Stimulated activated CD4-positive, alpha-beta T cell treated with anti-CD3 and anti-CD28 coated beads, Interleukin-2, amount 100 ng/mL, for 4 hours (primary cell): ENCODE measurements around the gene RXRA.

Experiments
- DNase-seq: peaks from one replicate; pipeline ENCODE4 v3.0.0-alpha.2; 2020; ENCODE audit warnings: low read depth

Gene RXRA

GRCh38 chr9:134325813-134326723 is at the start of gene RXRA:
Gene RXRA, plus strand, starts transcription at chr9:134326455. Its CDS starts 177 bp downstream, at chr9:134326632.
- peak; percentile 78 for DNase-seq

DNA sequence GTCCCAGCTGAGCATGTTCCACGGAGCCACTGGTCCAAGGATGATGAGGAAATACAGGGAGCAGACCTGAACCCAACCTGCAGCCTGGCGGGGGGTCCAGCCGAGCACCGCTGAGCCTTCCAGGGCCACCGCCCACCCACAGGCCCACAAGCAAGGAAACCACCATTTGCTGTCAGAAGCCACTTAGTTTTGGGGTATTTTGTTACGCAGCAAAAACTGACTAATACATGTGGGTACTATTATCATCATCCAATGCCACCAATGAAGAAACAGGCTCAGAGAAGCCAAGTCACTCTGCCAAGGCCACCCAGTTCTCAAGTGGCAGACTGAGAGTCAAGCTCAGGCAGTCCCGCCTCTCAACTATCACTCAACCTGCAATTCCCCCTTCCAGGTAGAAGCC is 48.0 kb upstream of the RXRA start:
- no peak for DNase-seq

DNA sequence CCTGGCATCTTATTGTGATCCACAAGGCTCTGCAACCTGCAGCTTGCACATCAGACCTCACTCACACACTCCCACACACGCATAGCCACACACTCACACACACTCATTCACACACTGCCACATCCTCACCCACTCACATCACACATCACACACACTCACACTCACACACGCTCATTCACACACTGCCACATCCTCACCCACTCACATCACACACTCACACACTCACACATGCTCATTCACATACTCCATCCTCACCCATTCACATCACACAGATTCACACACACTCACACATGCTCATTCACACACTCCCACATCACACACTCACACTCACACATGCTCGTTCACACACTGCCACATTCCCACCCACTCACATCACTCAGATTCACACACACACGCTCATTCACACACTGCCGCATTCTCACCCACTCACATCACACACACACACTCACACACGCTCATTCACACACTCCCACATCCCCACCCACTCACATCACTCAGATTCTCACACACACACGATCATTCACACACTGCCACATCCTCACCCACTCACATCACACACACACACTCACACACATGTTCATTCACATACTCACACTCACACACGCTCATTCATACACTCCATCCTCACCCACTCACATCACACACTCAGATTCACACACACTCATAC is 47.1 kb upstream of the RXRA start:
- DNase-seq: no peak

DNA sequence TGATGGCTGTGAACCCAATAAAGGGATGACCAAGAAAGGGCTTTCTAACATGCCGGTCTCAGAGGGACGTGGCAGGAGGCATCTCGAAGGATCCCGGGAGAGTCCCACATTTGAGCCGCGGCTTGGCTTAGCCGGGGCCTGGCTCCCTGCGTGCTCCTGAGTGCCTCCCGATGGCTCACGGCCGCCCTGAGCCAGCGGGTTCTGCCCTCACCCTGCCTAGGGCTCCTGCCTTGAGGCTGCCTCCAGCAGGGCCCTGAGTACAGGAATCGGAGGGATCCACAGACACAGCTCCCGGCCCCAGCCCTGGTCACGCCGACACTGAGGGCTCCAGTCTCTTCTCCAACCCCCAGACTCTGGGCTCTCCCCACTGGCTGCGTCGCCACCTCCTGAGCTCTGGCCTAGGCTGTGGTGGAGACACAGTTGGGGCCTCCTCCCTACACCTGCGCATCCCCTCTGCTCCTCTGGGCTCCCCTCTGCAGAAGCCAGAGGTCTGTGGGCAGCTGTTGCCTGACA is 44.1 kb upstream of the RXRA start:
- DNase-seq: no peak

DNA sequence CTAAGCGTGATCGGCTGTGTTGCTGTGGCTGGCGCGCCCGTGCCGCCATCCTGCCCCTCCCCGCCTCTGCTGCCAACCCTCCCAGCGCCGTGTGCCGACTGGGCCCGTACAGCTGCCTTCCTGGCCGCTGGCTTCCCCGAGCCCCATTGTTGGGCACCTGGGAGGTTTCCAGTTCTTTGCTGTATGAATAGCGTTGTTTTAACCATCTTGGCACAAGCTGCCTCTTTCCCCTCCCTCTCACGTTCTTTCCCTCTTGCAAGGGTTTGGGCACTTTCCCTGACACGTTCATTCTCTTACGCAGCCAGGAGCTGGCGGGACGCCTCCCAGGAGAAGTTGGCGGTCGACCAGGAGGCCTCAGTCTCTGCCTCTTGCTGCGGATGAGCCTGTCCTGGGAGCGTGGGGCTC is 43.1 kb upstream of the RXRA start:
- no peak for DNase-seq

DNA sequence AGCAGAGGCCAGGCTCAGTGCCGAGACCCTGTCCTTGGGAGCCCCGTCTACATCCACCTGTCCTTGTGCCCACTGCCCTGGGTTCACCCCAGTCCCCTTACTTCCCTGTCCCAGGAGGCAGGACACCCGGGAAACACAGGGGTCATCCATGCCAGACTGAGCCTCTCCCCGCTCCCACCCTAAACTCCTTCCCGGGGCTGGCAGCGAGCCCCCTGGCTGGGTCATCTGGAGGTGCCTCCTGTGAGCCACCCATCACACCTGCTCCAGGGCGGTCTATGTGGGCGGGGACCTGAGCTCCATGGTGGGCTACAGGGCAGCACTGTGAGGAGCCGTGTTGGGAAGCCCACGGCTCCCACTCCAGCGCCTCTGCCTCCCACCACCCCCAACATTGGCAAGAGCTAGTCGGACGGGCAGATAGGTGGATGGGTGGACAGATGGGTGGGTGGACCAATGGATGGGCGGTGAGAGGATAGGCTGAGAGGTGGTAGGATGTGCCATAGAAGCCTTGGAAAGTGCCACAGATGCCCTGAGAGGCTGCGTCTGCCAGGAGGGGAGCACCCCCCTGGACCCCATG is 42.5 kb upstream of the RXRA start:
- DNase-seq: no peak

- DNase-seq: no peak
Measured at GRCh38 chr9:134284273-134284672, 42.0 kb upstream of the RXRA start.

DNA sequence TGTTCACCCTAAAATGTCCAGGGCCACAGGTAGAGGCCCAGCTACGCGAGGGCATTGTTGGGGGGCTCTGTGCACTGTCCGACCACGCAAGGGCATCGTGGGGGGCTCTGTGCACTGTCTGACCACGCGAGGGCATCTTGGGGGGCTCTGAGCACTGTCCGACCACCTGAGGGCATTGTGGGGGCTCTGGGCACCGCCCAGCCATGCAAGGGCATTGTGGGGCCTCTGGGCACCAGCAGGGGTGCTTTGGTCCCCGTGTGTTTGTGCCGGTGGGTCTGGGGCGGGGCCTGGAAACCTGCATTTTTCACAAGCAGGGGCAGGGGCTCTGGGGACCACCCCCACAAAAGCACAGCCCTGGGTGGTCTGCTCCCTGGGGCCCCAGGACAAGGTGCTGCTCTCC is 41.5 kb upstream of the RXRA start:
- no peak for DNase-seq

- DNase-seq: no peak
Measured at GRCh38 chr9:134285215-134285845, 40.9 kb upstream of the RXRA start.

- DNase-seq: no peak
Measured at GRCh38 chr9:134286471-134287245, 39.6 kb upstream of the RXRA start.

DNA sequence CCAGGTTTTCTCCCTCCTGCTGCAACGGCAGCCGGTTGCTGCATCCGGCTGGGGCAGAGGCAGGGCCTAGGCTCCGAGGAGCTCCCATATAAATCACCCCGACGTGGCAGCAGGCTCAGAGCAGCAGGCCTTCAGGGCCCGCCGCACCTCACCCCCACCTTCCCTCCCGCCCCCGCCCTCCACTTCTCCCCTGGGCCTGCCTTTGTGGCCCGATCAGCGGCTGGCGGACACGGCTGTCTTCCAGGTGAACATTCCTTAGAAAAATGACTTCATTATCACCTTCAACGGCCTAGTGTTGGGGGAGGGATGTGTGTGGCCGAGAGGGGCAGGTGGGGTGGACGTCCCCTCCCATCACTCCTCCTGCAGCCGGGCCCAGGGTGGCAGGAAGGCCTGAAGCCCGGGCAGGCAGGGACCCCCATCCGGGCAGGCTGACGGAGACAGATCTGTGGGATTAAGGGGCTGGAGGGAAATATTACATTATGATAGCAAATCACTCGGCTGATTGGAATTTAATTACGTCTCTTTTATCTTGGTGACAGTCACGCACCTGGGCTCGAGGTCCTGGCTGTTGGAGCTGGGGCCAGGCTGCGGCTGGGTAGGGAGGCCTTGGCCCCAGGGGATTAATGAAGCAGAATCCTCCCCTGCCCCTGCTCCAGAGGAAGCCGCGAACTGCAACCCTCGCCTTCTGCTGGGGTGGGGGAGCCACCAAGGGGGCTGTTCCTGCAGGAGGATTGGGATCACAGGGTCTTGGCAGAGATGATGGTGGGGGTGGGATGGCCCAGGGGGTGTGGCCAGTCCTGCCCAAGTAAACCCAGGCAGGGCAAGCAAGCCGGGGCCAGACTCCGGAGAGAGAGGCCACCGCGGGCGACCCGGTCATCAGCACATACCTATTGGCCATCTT is 38.4 kb upstream of the RXRA start:
- DNase-seq: no peak

DNA sequence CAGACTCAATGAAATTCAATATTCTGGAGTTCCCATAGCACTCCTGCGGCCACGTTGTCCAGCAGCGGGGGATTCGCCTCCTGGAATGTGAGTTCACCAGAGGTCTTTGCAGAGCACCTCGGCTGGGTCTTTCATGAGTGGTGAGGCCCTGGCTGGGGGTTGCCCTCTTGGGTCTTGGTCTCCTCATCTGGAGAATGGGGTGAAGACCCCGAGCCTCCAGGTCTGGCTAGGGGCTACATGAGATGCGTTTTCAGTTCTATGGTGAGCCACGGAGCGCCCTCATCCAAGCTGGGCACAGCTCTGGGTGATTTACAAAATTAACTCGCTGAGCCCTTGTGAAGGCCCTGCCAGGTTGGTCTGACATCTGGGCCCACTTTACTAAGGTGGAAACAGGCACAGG is 37.5 kb upstream of the RXRA start:
- no peak for DNase-seq

DNA sequence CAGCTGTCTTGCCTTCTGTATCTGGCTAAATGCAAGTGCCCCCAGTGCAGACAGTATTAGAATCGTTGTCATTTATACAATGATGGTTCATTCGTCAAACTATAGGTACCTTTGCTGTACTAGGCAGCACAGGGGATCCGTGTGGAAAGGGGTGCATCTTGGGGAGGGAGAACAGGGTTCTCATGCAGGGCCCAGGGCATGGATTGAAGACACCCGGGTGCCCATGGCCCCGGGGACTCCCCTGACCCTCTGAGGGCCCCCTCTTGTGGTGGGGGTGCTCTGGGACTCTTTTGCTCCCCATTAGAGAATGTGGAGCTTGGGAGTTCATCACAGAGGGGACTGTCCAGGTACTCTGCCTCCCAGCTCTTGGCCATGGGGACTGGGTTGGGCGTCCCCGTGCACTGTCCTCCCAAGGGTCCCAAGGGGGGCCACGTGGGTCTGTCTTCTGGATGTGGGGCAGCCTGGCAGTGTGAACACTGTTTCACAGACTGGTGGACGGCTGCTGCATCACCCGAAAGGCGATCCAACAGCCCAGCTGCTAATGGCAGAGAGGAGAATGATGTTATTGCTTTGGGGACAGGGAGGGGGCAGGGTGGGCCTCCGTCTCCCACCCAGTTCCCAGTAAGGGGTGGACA is 36.9 kb upstream of the RXRA start:
- DNase-seq: no peak

DNA sequence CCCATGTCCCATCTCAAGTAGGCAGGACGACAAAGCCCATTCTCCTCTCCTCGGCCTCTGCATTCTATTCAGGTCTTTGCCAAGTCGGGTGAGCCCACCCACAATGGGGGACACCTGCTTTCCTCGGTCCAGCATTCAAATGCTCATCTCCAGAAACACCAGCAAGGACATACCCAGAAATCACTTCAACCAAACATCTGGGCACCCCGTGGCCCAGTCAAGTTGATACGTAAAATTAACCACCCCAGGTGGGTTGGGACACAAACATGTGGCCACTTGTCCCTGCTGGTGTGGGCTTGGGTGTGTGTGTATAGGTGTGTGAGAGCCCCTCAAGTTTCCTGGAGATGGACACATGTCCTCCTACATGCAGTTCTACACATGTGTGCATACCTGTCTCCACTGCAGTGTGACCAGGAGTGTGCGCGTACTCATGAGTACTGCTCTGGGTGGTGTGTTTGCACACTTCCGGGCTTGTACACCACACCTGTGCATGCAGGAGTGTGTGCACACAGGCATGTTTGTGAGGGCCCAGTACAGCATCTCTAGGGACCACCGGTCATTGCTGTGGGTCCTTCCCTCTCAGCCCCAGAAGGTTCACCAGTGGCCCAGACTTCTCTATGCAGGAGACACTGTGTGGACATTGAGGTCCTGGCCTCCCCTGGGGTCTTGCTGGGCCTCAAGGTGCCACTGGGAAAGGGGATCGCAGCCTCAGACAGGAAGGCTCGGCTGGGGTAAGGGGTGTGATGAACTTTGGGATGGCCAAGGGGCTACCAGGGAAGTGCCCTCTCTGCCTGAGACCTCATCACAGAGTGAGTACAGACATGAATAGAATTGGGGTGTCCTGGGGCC is 35.4 kb upstream of the RXRA start:
- no peak for DNase-seq

DNA sequence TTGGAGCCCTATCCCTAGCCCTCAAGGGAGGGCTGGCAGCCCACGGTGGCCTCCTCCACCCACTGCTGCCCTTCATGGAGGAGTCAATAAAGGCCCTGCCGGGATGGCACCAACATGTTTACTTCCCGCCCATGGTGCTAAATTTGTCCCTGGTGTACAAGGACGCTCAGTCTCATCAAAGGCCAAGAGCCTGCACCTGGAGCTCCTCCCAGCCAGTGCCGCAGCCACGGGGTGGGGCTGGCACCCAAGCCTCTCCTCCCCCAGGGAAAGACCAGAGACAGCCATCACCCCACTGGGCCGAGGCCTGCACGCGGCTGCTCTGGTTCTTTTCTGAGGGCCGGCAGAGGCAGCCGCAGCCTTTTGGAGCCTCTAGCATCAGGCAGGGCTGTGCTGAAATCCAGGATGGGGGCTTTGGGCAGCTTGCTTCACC is 34.8 kb upstream of the RXRA start:
- DNase-seq: no peak

- DNase-seq: no peak
Measured at GRCh38 chr9:134291961-134292871, 34.0 kb upstream of the RXRA start.

GRCh38 chr9:134293031-134293521 is 33.2 kb upstream of the RXRA start:
- no peak for DNase-seq
